NB4 (cell line): Measurements from ENCODE around the gene CMSS1.

Experiments used
- CTCF ChIP-seq: IDR thresholded peaks from one replicate; pipeline ENCODE4 v1.5.1; 2012; ENCODE audit warnings: low read depth, low read length
- MAX ChIP-seq: IDR thresholded peaks from 2 replicates; pipeline ENCODE4 v1.6.1; 2011; ENCODE audit warnings: low read depth, low read length
- MYC ChIP-seq: IDR thresholded peaks from 2 replicates; pipeline ENCODE4 v1.6.1; 2011; ENCODE audit warnings: low read depth, low read length
- POLR2A ChIP-seq: IDR thresholded peaks from 2 replicates; pipeline ENCODE4 v1.6.1; 2011; ENCODE audit warnings: mild to moderate bottlenecking; ENCODE audit not compliant: insufficient read length; ENCODE audit errors: extremely low read depth

DNA sequence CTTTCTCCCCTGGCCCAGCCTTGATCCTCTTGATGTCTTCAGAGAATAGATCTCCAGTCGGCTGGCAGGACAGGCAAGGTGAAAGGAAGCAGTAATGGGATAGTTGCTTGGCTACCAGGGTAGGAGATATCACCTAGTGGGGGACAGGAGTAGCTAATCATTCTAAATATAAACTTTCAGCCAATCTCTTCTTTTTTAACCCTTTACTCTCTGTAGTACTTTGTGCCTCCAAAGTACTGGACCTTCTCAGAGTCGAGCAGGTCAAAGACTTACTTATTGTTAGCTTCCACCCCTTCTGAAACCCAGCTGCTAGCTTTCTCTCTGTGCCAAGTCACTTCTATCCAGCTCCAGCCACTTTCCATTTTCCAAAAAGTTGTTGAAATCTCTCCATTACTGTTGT lies 340.0 kb downstream of the CMSS1 start:
- TF ChIP-seq CTCF = no peak
- TF ChIP-seq MAX = no peak
- TF ChIP-seq POLR2A = no peak
- TF ChIP-seq MYC = no peak
